H9 (cell line): ENCODE results near the gene SEMA7A. TPM values are rescaled to one million over a fixed set of nuclear protein-coding genes. Genes with fewer than 3 reads are reported as not detected.

ENCODE experiments used
- DNase-seq: peaks from one replicate; pipeline ENCODE4 v3.0.0-alpha.2; 2017
- H2AFZ ChIP-seq: one replicate; pipeline ENCODE4 v1.6.1; 2013; ENCODE audit warnings: mild to moderate bottlenecking, low read length, control low read depth, moderate library complexity
- H2AK5ac ChIP-seq: 2 replicates; pipeline ENCODE4 v1.6.1; 2013; ENCODE audit warnings: low read length, control low read depth, mixed read lengths; ENCODE audit not compliant: insufficient read length
- H2BK120ac ChIP-seq: one replicate; pipeline ENCODE4 v1.6.1; 2013; ENCODE audit warnings: low read depth, mild to moderate bottlenecking, low read length, control low read depth, inconsistent platforms; ENCODE audit not compliant: poor library complexity, severe bottlenecking
- H2BK12ac ChIP-seq: 2 replicates; pipeline ENCODE4 v1.6.1; 2013; ENCODE audit warnings: low read length, control low read depth, mixed read lengths, low read depth; ENCODE audit not compliant: insufficient read length
- H2BK15ac ChIP-seq: 2 replicates; pipeline ENCODE4 v1.6.1; 2013; ENCODE audit warnings: low read depth, low read length, control low read depth
- H2BK20ac ChIP-seq: one replicate; pipeline ENCODE4 v1.6.1; 2013; ENCODE audit warnings: low read depth, mild to moderate bottlenecking, low read length, control low read depth, inconsistent platforms; ENCODE audit not compliant: poor library complexity, severe bottlenecking
- H2BK5ac ChIP-seq: 2 replicates; pipeline ENCODE4 v1.6.1; 2013; ENCODE audit warnings: low read length, control low read depth, mixed read lengths; ENCODE audit not compliant: insufficient read length
- H3K14ac ChIP-seq: 2 replicates; pipeline ENCODE4 v1.6.1; 2013; ENCODE audit warnings: low read length, control low read depth; ENCODE audit not compliant: insufficient read depth
- H3K18ac ChIP-seq: 2 replicates; pipeline ENCODE4 v1.6.1; 2013; ENCODE audit warnings: low read depth, mild to moderate bottlenecking, mixed read lengths, low read length, control low read depth; ENCODE audit not compliant: insufficient read length
- H3K23ac ChIP-seq: 2 replicates; pipeline ENCODE4 v1.6.1; 2013; ENCODE audit warnings: low read length, control low read depth, mixed read lengths, low read depth; ENCODE audit not compliant: insufficient read length
- H3K23me2 ChIP-seq: 2 replicates; pipeline ENCODE4 v1.6.1; 2013; ENCODE audit warnings: low read depth, mild to moderate bottlenecking, mixed read lengths, low read length, control low read depth; ENCODE audit not compliant: insufficient read length, poor library complexity, severe bottlenecking
- H3K27ac ChIP-seq: 2 replicates; pipeline ENCODE4 v1.5.1; 2013; ENCODE audit warnings: low read length, control low read depth, mixed read lengths, low read depth; ENCODE audit not compliant: insufficient read length
- H3K27me3 ChIP-seq: 2 replicates; pipeline ENCODE4 v1.6.1; 2013; ENCODE audit warnings: low read length, control low read depth, inconsistent platforms; ENCODE audit not compliant: insufficient read depth
- H3K4ac ChIP-seq: 2 replicates; pipeline ENCODE4 v1.6.1; 2013; ENCODE audit warnings: low read depth, mild to moderate bottlenecking, control low read depth, inconsistent platforms, low read length, moderate library complexity
- H3K4me1 ChIP-seq: 2 replicates; pipeline ENCODE4 v1.6.1; 2013; ENCODE audit warnings: low read length, control low read depth, inconsistent platforms; ENCODE audit not compliant: insufficient read depth
- H3K4me2 ChIP-seq: 2 replicates; pipeline ENCODE4 v1.6.1; 2013; ENCODE audit warnings: low read length, control low read depth, mixed read lengths; ENCODE audit not compliant: insufficient read length, insufficient read depth
- H3K56ac ChIP-seq: 2 replicates; pipeline ENCODE4 v1.6.1; 2013; ENCODE audit warnings: low read depth, mild to moderate bottlenecking, mixed read lengths, low read length, control low read depth; ENCODE audit not compliant: insufficient read length
- H3K79me1 ChIP-seq: 2 replicates; pipeline ENCODE4 v1.6.1; 2013; ENCODE audit warnings: low read depth, mild to moderate bottlenecking, moderate library complexity, low read length, control low read depth, inconsistent platforms; ENCODE audit not compliant: insufficient read depth, poor library complexity, severe bottlenecking
- H3K79me2 ChIP-seq: 2 replicates; pipeline ENCODE4 v1.6.1; 2013; ENCODE audit warnings: low read length, control low read depth, inconsistent platforms; ENCODE audit not compliant: insufficient read depth
- H3K9ac ChIP-seq: 2 replicates; pipeline ENCODE4 v1.6.1; 2013; ENCODE audit warnings: low read length, control low read depth, mixed read lengths; ENCODE audit not compliant: insufficient read length; ENCODE audit errors: extremely low read depth
- H3K9me3 ChIP-seq: one replicate; pipeline ENCODE4 v1.6.1; 2013; ENCODE audit warnings: low read depth, low read length, inconsistent platforms; ENCODE audit not compliant: control insufficient read depth
- H3T11ph ChIP-seq: one replicate; pipeline ENCODE4 v1.6.1; 2013; ENCODE audit warnings: mild to moderate bottlenecking, low read length, control low read depth, inconsistent platforms
- H4K20me1 ChIP-seq: one replicate; pipeline ENCODE4 v1.6.1; 2013; ENCODE audit not compliant: control insufficient read depth, insufficient read length, insufficient read depth
- H4K5ac ChIP-seq: 2 replicates; pipeline ENCODE4 v1.6.1; 2013; ENCODE audit warnings: low read depth, mild to moderate bottlenecking, mixed read lengths, low read length, control low read depth; ENCODE audit not compliant: insufficient read length
- H4K8ac ChIP-seq: replicated peaks from 2 replicates; pipeline ENCODE4 v1.6.1; 2013; ENCODE audit warnings: low read length, control low read depth, mixed read lengths, low read depth; ENCODE audit not compliant: insufficient read length
- H4K91ac ChIP-seq: 2 replicates; pipeline ENCODE4 v1.6.1; 2013; ENCODE audit warnings: low read depth, mild to moderate bottlenecking, moderate library complexity, mixed read lengths, low read length, control low read depth; ENCODE audit not compliant: insufficient read length
- H3K27ac Mint-ChIP-seq, 3 experiments: 2 replicates in 2 of 3; 3 replicates in 1 of 3; pipeline ENCODE4 v1.8.0; 2020 to 2021; ENCODE audit warnings: mixed read lengths in 3 of 3, mild to moderate bottlenecking in 1 of 3, moderate library complexity in 1 of 3
- H3K27me3 Mint-ChIP-seq: 2 replicates; pipeline ENCODE4 v1.8.0; 2021; ENCODE audit warnings: low read depth, mild to moderate bottlenecking, moderate library complexity, mixed read lengths
- H3K36me3 Mint-ChIP-seq, 3 experiments: 2 replicates in 2 of 3; 3 replicates in 1 of 3; pipeline ENCODE4 v1.8.0; 2020 to 2021; ENCODE audit warnings: low read depth in 3 of 3, mixed read lengths in 3 of 3; ENCODE audit not compliant: insufficient read depth in 1 of 3
- H3K4me1 Mint-ChIP-seq, 2 experiments: 2 replicates each; pipeline ENCODE4 v1.8.0; 2020; ENCODE audit warnings: mixed read lengths in 2 of 2
- H3K4me3 Mint-ChIP-seq, 2 experiments: 2 replicates in 1 of 2; 3 replicates in 1 of 2; pipeline ENCODE4 v1.8.0; 2020 to 2021; ENCODE audit warnings: mild to moderate bottlenecking in 2 of 2, mixed read lengths in 2 of 2, moderate library complexity in 1 of 2
- H3K9me3 Mint-ChIP-seq, 2 experiments: 2 replicates in 1 of 2; 3 replicates in 1 of 2; pipeline ENCODE4 v1.8.0; 2020; ENCODE audit warnings: mild to moderate bottlenecking in 2 of 2, mixed read lengths in 2 of 2, moderate library complexity in 1 of 2
- CTCF ChIP-seq: fragments of 200-600 bp; sonication (generic); conservative IDR thresholded peaks from 3 replicates; pipeline ENCODE4 v1.8.0; 2021; ENCODE audit warnings: antibody characterized with exemption, mild to moderate bottlenecking
- WGBS: extraction: QIAGEN DNeasy Blood & Tissue Kit; methylation state at CpG from one replicate; pipeline ENCODE4 v1.1.7; 2013; ENCODE audit warnings: missing lambda C conversion rate, low lambda C conversion rate, mixed read lengths; ENCODE audit not compliant: insufficient read length; ENCODE audit errors: extremely low coverage; 5-methylcytosine and 5-hydroxymethylcytosine counted together
- total RNA-seq: library from RNA; stranded (reverse); gene quantifications from 2 replicates; pipeline ENCODE4 v1.2.1, GENCODE V29; 2021

Gene SEMA7A
- total RNA-seq, 1 experiment from 2014 or later = 5.7 TPM

- Histone ChIP-seq H3K14ac (no peak overlapping the region), H3K23ac (no peak overlapping the region), H2BK5ac (no peak overlapping the region), H4K5ac (no peak overlapping the region), H3K79me1 (no peaks in the 10 kb centered on the region), H3K56ac (no peak overlapping the region), H2BK120ac (no peak overlapping the region), H3K27ac (no peak overlapping the region), H2BK20ac (no peak overlapping the region), H3K18ac (no peak overlapping the region), H4K20me1 (no peaks in the 10 kb centered on the region), H3K4ac (no peak overlapping the region), H4K91ac (no peak overlapping the region), H3K23me2 (no peaks in the 10 kb centered on the region), H4K8ac (no peak overlapping the region), H2BK15ac (no peak overlapping the region), H3K4me1 (peaks cover 3% of the 10 kb centered on the region; the same call in 1 of the 2 replicates), H2AFZ (no peak overlapping the region), H2BK12ac (no peak overlapping the region), H3K4me2 (no peak overlapping the region), H3K27me3 (no peaks in the 10 kb centered on the region), H3T11ph (no peak overlapping the region), H2AK5ac (no peak overlapping the region), H3K9me3 (no peaks in the 10 kb centered on the region), H3K9ac (no peak overlapping the region), H3K79me2 (no peaks in the 10 kb centered on the region)
- Mint-ChIP-seq H3K4me3 (no peak overlapping the region), H3K36me3 (peaks cover 17 to 58% (median 53%) of the 10 kb centered on the region in 3 experiments), H3K27ac (no peak overlapping the region), H3K4me1 (peaks cover 15 to 16% of the 10 kb centered on the region in 2 experiments), H3K9me3 (no peaks in the 10 kb centered on the region), H3K27me3 (no peaks in the 10 kb centered on the region)
- TF ChIP-seq CTCF = no peak
- no peak for DNase-seq
- WGBS = no CpG with 5 or more reads among the region's 2 CpGs
These were observed 17.6 kb upstream of the SEMA7A start for GRCh38 chr15:74451322-74451721.
